Astrocyte of the spinal cord (primary cell): ENCODE data around the gene CAMTA1.

Experiments used
- DNase-seq: peaks from one replicate; pipeline ENCODE4 v3.0.0; 2011; ENCODE audit warnings: low read depth, low spot score
- H3K4me3 ChIP-seq: 2 replicates; pipeline ENCODE4 v1.5.1; 2011; ENCODE audit warnings: low read depth, mild to moderate bottlenecking, low read length, moderate library complexity
- CTCF ChIP-seq: IDR thresholded peaks from 2 replicates; pipeline ENCODE4 v1.5.1; 2012; ENCODE audit warnings: low read depth, mild to moderate bottlenecking, low read length, inconsistent platforms
- in situ Hi-C: cut with HindIII; loops from 2 replicates; pipeline ENCODE4 v1.10.0; 2017; ENCODE audit warnings: low sequenced_read_pairs

CAMTA1 gene

GRCh38 chr1:7810395-7810794 lies 1025.1 kb downstream of the CAMTA1 start:
- in situ Hi-C loops, result no loop called here
- TF ChIP-seq CTCF, result no peak
- H3K4me3 ChIP-seq, result no peak overlapping the region
- peak; percentile 90 for DNase-seq

- in situ Hi-C loops, result no loop called here
- no peak overlapping the region for H3K4me3 ChIP-seq
- no peak for DNase-seq
- TF ChIP-seq CTCF, result no peak
Measured at GRCh38 chr1:7811476-7811875, 1026.2 kb downstream of the CAMTA1 start.

GRCh38 chr1:7813677-7814373 lies 1028.6 kb downstream of the CAMTA1 start:
- in situ Hi-C loops, result no loop called here
- DNase-seq, result no peak
- no peak for TF ChIP-seq CTCF
- H3K4me3 ChIP-seq, result no peak overlapping the region
